ENCODE data around the gene KIF16B.

Gene KIF16B

GRCh38 chr20:16488086-16488485 is 85.2 kb downstream of the KIF16B start:
- no peak overlapping the region for H3K4me3 ChIP-seq (ENCODE audit: low read depth, low read length)
- no peaks in the 10 kb centered on the region for H3K36me3 ChIP-seq (ENCODE audit: control insufficient read depth, insufficient read depth, low read length)
- no peak overlapping the region for H3K4me2 ChIP-seq (ENCODE audit: low read length)
- H3K9ac ChIP-seq: no peak overlapping the region
- peaks cover 5% of the 10 kb centered on the region for H3K4me1 ChIP-seq
- no peak overlapping the region for H3K27ac ChIP-seq
- no peaks in the 10 kb centered on the region for H3K79me2 ChIP-seq
- H2AFZ ChIP-seq: no peak overlapping the region
- H3K9me3 ChIP-seq (ENCODE audit: control insufficient read depth, low read length): no peaks in the 10 kb centered on the region
- TF ChIP-seq CTCF (IDR thresholded peaks at IDR 0.05): no peak
- no peaks in the 10 kb centered on the region for H3K27me3 ChIP-seq (ENCODE audit: control insufficient read depth, insufficient read depth, low read length)

GRCh38 chr20:16486532-16486931 is 86.7 kb downstream of the KIF16B start:
- Histone ChIP-seq H2AFZ (no peak overlapping the region), H3K4me1 (peaks cover 5% of the 10 kb centered on the region), H3K79me2 (no peaks in the 10 kb centered on the region), H3K27me3 (ENCODE audit: control insufficient read depth, insufficient read depth, low read length) (no peaks in the 10 kb centered on the region), H3K4me2 (ENCODE audit: low read length) (peak overlapping the region; percentile 5), H3K36me3 (ENCODE audit: control insufficient read depth, insufficient read depth, low read length) (no peaks in the 10 kb centered on the region), H3K9ac (no peak overlapping the region), H3K27ac (no peak overlapping the region), H3K4me3 (ENCODE audit: low read depth, low read length) (no peak overlapping the region), H3K9me3 (ENCODE audit: control insufficient read depth, low read length) (no peaks in the 10 kb centered on the region)
- TF ChIP-seq CTCF (IDR thresholded peaks at IDR 0.05): no peak

- no peaks in the 10 kb centered on the region for H3K27me3 ChIP-seq (ENCODE audit: control insufficient read depth, insufficient read depth, low read length)
- H3K9me3 ChIP-seq (ENCODE audit: control insufficient read depth, low read length): no peaks in the 10 kb centered on the region
- H2AFZ ChIP-seq: no peak overlapping the region
- no peaks in the 10 kb centered on the region for H3K79me2 ChIP-seq
- no peak for TF ChIP-seq CTCF (IDR thresholded peaks at IDR 0.05)
- H3K4me1 ChIP-seq: peaks cover 5% of the 10 kb centered on the region
- no peak overlapping the region for H3K27ac ChIP-seq
- H3K4me2 ChIP-seq (ENCODE audit: low read length): no peak overlapping the region
- no peak overlapping the region for H3K4me3 ChIP-seq (ENCODE audit: low read depth, low read length)
- no peak overlapping the region for H3K9ac ChIP-seq
- H3K36me3 ChIP-seq (ENCODE audit: control insufficient read depth, insufficient read depth, low read length): no peaks in the 10 kb centered on the region
These were observed 87.8 kb downstream of the KIF16B start for GRCh38 chr20:16485401-16485800.

GRCh38 chr20:16483024-16483423 is 90.2 kb downstream of the KIF16B start:
- H3K4me2 ChIP-seq (ENCODE audit: low read length): no peak overlapping the region
- no peaks in the 10 kb centered on the region for H3K27me3 ChIP-seq (ENCODE audit: control insufficient read depth, insufficient read depth, low read length)
- no peak for TF ChIP-seq CTCF (IDR thresholded peaks at IDR 0.05)
- H3K4me1 ChIP-seq: peaks cover 5% of the 10 kb centered on the region
- no peaks in the 10 kb centered on the region for H3K36me3 ChIP-seq (ENCODE audit: control insufficient read depth, insufficient read depth, low read length)
- H3K4me3 ChIP-seq (ENCODE audit: low read depth, low read length): no peak overlapping the region
- no peak overlapping the region for H3K9ac ChIP-seq
- H3K9me3 ChIP-seq (ENCODE audit: control insufficient read depth, low read length): no peaks in the 10 kb centered on the region
- H3K27ac ChIP-seq: no peak overlapping the region
- H2AFZ ChIP-seq: no peak overlapping the region
- no peaks in the 10 kb centered on the region for H3K79me2 ChIP-seq

GRCh38 chr20:16481977-16482376 is 91.3 kb downstream of the KIF16B start:
- peaks cover 5% of the 10 kb centered on the region for H3K4me1 ChIP-seq
- no peak overlapping the region for H3K9ac ChIP-seq
- H3K4me3 ChIP-seq (ENCODE audit: low read depth, low read length): no peak overlapping the region
- H2AFZ ChIP-seq: no peak overlapping the region
- H3K27me3 ChIP-seq (ENCODE audit: control insufficient read depth, insufficient read depth, low read length): no peaks in the 10 kb centered on the region
- no peak overlapping the region for H3K4me2 ChIP-seq (ENCODE audit: low read length)
- no peaks in the 10 kb centered on the region for H3K36me3 ChIP-seq (ENCODE audit: control insufficient read depth, insufficient read depth, low read length)
- no peak overlapping the region for H3K27ac ChIP-seq
- no peaks in the 10 kb centered on the region for H3K79me2 ChIP-seq
- no peaks in the 10 kb centered on the region for H3K9me3 ChIP-seq (ENCODE audit: control insufficient read depth, low read length)
- TF ChIP-seq CTCF (IDR thresholded peaks at IDR 0.05): no peak

All from parathyroid adenoma (tissue), 2 donors.